Mesothelial cell of epicardium (in vitro differentiated cells): ENCODE results near the gene USP6NL. TPM values are rescaled to one million over a fixed set of nuclear protein-coding genes. Genes with fewer than 3 reads are reported as not detected.

Experiments used
- DNase-seq, 2 experiments: peaks; one replicate each; pipeline ENCODE4 v3.0.0; 2021; ENCODE audit warnings: low spot score in 2 of 2; ENCODE audit not compliant: unreplicated experiment in 2 of 2
- H3K27ac Mint-ChIP-seq: 2 replicates; pipeline ENCODE4 v1.8.0; 2021; ENCODE audit warnings: mixed read lengths
- H3K27me3 Mint-ChIP-seq: 2 replicates; pipeline ENCODE4 v1.8.0; 2021; ENCODE audit warnings: low read depth, mixed read lengths
- H3K36me3 Mint-ChIP-seq: 2 replicates; pipeline ENCODE4 v1.8.0; 2021; ENCODE audit warnings: mixed read lengths
- H3K4me1 Mint-ChIP-seq: 2 replicates; pipeline ENCODE4 v1.8.0; 2021; ENCODE audit warnings: mixed read lengths
- H3K4me3 Mint-ChIP-seq: 2 replicates; pipeline ENCODE4 v1.8.0; 2021; ENCODE audit warnings: mild to moderate bottlenecking, moderate library complexity, mixed read lengths
- H3K9me3 Mint-ChIP-seq: 2 replicates; pipeline ENCODE4 v1.8.0; 2021; ENCODE audit warnings: mixed read lengths
- CTCF ChIP-seq: fragments of 200-600 bp; sonication (generic); IDR thresholded peaks from one replicate; pipeline ENCODE4 v1.5.0; 2021; ENCODE audit warnings: antibody characterized with exemption; ENCODE audit not compliant: unreplicated experiment
- total RNA-seq: library from RNA; stranded (reverse); gene quantifications from 3 replicates; pipeline ENCODE4 v1.2.1, GENCODE V29; 2021

USP6NL gene
- total RNA-seq, 1 donor from 2014 or later = 35.8 TPM

- Mint-ChIP-seq H3K4me3 (no peak overlapping the region), H3K36me3 (no peaks in the 10 kb centered on the region), H3K27ac (no peak overlapping the region), H3K9me3 (no peaks in the 10 kb centered on the region), H3K27me3 (peaks cover 48% of the 10 kb centered on the region), H3K4me1 (no peaks in the 10 kb centered on the region)
- TF ChIP-seq CTCF = no peak
- DNase-seq = peak in 1 of 2 experiments; percentile 25
Observed at GRCh38 chr10:11446864-11447263, 164.6 kb downstream of the USP6NL start.

- peak in 1 of 2 experiments; percentile 16 for DNase-seq
- no peak overlapping the region for H3K27ac Mint-ChIP-seq
- TF ChIP-seq CTCF = no peak
- no peak overlapping the region for H3K4me3 Mint-ChIP-seq
- no peaks in the 10 kb centered on the region for H3K36me3 Mint-ChIP-seq
- peaks cover 42% of the 10 kb centered on the region for H3K27me3 Mint-ChIP-seq
- H3K4me1 Mint-ChIP-seq = no peaks in the 10 kb centered on the region
- H3K9me3 Mint-ChIP-seq = no peaks in the 10 kb centered on the region
Observed at GRCh38 chr10:11446133-11446532, 165.3 kb downstream of the USP6NL start.

- TF ChIP-seq CTCF = no peak
- no peaks in the 10 kb centered on the region for H3K4me1 Mint-ChIP-seq
- no peaks in the 10 kb centered on the region for H3K36me3 Mint-ChIP-seq
- H3K27me3 Mint-ChIP-seq = peaks cover 37% of the 10 kb centered on the region
- DNase-seq = peak in 1 of 2 experiments; percentile 14
- H3K4me3 Mint-ChIP-seq = no peak overlapping the region
- H3K27ac Mint-ChIP-seq = no peak overlapping the region
- H3K9me3 Mint-ChIP-seq = no peaks in the 10 kb centered on the region
Observed at GRCh38 chr10:11444531-11445228, 166.8 kb downstream of the USP6NL start.

- Mint-ChIP-seq H3K9me3 (no peaks in the 10 kb centered on the region), H3K27ac (no peak overlapping the region), H3K27me3 (peaks cover 37% of the 10 kb centered on the region), H3K4me1 (no peaks in the 10 kb centered on the region), H3K4me3 (no peak overlapping the region), H3K36me3 (no peaks in the 10 kb centered on the region)
- TF ChIP-seq CTCF = no peak
- DNase-seq = peak in 1 of 2 experiments; percentile 13
Observed at GRCh38 chr10:11444155-11444530, 167.3 kb downstream of the USP6NL start.

GRCh38 chr10:11443468-11444154 lies 167.8 kb downstream of the USP6NL start:
- H3K27me3 Mint-ChIP-seq = peaks cover 34% of the 10 kb centered on the region
- no peak for TF ChIP-seq CTCF
- H3K4me1 Mint-ChIP-seq = no peaks in the 10 kb centered on the region
- peak in 1 of 2 experiments; percentile 33 for DNase-seq
- H3K9me3 Mint-ChIP-seq = no peaks in the 10 kb centered on the region
- H3K36me3 Mint-ChIP-seq = no peaks in the 10 kb centered on the region
- H3K27ac Mint-ChIP-seq = no peak overlapping the region
- H3K4me3 Mint-ChIP-seq = no peak overlapping the region
